Posterior vena cava (tissue), 2 donors: ENCODE measurements around the gene WDCP. TPM values are rescaled to one million over a fixed set of nuclear protein-coding genes. Genes with fewer than 3 reads are reported as not detected.
"Not testable (repeated sequence)": the region's sequence is repeated elsewhere in the genome, so short reads cannot be mapped to it uniquely, and the experiment has no call there.

Experiments
- DNase-seq: peaks from one replicate; pipeline ENCODE4 v3.0.0-alpha.2; 2020; ENCODE audit warnings: low spot score
- intact Hi-C, 2 donors: fragments of 100-400 bp; cut with DNase I; formaldehyde crosslinking; loops; one replicate each; pipeline versions ENCODE4 v1.14.1 to v1.14.2; 2022 to 2023
- total RNA-seq, 2 donors: library from RNA; stranded (reverse); fragmentation: NEBNext Ultra II Directional; extraction: Animal tissue kit (Norgen Biotek cat#: 25700); gene quantifications; one replicate each; pipeline ENCODE4 v1.2.1, GENCODE V29; 2021
- donor health status: DM: yes; HTN: yes; CAD: no.
- donor health status: DM: yes; HTN: yes; CAD: no.

Gene WDCP
- total RNA-seq, 2 donors from 2014 or later, result 5.6 to 5.7 TPM

DNA sequence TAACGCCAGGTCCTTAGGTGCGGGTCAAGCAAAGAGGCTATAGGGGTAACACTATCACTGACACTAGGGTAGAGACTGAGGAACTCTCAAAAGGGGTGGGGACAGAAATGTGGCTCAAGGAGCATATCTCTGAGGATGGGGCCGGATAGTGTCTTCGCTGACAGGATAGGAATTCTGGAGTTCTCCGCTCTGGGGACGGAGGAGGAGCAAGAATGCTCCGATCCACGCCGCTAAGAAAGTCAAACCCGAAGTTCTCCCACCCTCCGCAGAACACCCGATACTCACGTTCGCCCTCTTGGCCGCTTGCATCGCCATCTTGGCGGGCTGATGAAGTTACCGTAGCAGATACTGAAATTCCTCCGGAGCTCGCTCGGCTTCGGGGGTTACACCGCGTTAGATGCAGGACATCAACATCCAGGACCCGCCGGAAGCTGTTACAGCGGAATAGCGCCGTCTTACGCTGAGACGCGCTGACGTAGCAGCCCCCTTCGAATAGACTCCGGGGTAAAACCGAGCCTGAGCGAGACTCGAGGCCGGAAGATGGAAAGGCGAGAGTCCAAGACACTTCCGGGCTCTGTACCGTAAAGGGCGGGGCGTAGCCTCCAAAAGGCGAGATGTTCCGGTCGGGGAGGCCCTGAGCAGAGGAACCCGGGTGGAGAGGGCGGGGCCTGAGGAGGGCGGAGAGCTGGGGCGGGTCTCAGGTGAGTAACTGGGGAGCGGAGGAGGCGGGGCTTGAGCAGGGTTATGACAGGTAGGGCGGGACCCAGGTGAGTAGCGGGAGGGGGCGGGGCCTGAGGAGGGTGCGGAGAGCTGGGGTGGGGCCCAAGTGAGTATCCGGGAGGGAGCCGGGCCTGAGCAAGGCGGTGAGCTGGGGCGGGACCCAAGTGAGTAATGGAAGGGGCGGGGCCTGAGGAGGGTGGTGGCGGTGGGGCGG lies 29.0 kb upstream of the WDCP start, which contains the start of gene SF3B6:
TSS of gene SF3B6 (minus strand) at position 412 of the 934 bp plus-strand sequence. CDS start at position 315, 97 bp downstream.
- intact Hi-C loops, result no loop called here
- DNase-seq, result peak; percentile 99

DNA sequence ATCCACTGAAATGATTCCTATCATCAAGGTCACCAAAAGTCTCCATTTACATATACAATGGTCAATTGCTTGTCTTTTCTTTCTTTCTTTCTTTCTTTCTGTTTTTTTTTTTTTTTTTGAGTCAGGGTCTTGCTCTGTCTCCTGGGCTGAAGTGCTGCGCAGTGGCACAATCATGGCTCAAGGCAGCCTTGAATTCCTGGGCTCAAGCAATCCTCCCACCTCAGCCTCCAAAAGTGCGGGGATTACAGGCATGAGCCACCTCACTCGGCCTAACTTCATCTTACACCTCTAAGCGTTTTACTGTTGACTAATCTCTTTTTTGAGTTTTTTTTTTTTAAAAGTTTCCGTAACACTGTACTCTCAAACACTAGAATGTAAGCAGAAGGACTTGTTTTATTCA lies 28.1 kb upstream of the WDCP start:
- no peak for DNase-seq
- intact Hi-C loops, result no loop called here

DNA sequence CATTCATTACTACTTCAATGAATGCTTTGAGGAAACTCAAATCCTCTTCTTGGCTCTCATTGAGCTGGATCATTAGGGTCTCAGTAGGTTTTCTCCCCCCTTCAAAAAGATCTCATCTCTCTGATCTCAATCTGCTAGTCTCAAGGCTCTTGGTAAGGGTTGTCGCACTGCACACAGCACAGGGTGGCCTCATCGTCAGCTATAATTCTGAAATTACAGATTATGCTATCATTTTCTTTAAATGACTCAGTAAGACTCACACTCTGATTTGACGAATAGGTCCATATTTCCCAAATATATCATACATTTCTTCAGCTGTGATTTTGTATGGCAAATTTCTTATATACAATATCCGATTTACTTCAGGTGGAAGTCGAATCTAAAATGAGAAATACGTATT lies 26.6 kb upstream of the WDCP start:
- intact Hi-C loops, result no loop called here
- no peak for DNase-seq

- DNase-seq, result no peak
- intact Hi-C loops, result no loop called here
These were observed 25.1 kb upstream of the WDCP start for GRCh38 chr2:24072259-24072658.

GRCh38 chr2:24065341-24065740 lies 18.1 kb upstream of the WDCP start:
- no peak for DNase-seq
- intact Hi-C loops, result no loop called here

GRCh38 chr2:24058564-24059271 lies 11.5 kb upstream of the WDCP start:
- DNase-seq, result no peak
- intact Hi-C loops, result no loop called here

GRCh38 chr2:24055750-24056149 lies 8.6 kb upstream of the WDCP start:
- DNase-seq, result no peak
- intact Hi-C loops, result no loop called here

DNA sequence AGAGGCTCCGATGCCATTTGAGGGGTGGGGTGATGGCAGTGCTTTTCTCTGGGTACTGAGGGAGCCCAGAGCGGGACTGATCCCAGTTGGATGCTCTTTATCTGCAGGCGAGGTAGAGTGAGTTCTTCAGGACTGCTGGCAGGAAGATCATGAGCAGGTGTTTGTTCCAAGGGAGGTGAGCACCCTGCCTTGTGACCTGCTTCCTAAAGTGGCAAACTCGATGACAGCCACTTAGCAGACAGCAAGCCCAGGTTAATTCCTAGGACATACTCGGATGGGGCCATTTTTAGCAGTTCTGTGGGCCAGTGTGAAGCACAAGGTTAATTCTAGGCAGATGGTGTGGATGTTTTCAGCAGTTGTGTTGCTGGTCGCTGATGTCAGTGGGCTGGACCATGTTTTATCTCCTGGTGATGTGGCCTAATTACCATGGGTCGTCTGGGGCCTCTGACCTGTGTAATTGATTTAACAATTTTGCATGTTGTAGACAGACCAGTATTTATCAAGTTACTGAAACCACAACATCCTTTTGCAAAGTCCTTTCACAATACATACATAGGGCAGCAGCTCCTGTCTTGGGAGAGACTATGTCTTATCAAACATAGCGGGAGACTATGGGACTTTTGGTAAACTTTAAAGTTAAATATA lies 7.3 kb upstream of the WDCP start:
- intact Hi-C loops, result loop anchor here in 1 of 2 donors (1.0 kb wide), 1 partner anchor 46 kb away; no protein-coding TSS in a partner anchor
- DNase-seq, result no peak

DNA sequence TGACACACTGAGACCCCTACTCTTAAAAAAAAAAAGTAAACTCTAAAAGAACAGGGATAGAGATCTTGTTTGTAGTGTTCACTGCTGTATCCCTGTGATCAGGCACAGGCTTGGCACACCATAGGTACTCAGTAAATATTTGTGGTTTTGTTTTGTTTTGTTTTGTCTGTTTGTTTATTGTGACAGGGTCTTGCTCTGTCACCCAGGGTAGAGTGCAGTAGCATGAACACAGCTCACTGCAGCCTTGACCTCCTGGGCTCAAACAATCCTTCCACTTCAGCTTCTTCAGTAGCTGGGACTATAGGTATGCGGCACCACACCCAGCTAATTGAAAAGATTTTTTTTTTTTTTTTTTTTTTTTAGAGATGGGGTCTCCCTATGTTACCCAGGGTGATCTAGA lies 5.8 kb upstream of the WDCP start:
- intact Hi-C loops, result no loop called here

DNA sequence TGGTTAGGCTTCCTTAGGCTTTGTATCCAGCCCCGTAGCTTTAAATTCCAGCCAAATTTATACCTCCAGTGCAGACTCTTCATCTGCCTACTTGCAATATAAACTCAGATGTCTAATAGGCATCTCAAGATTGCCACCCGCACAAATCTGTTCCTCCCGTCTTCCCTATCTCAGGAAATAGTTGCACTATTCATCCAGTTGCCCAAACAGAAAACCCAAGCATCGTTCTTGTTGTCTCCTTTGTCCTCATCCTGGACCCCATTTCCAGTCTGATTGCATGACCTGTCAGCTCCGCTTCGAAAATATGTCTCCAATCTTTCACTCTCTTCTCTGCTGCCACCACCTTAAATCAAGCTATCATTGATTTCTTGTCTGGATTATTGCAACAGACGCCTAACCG lies 4.6 kb upstream of the WDCP start:
- intact Hi-C loops, result no loop called here

More for the DNA sequence above, 5.8 kb upstream of the WDCP start:
- no peak for DNase-seq

GRCh38 chr2:24050041-24050979 lies 3.1 kb upstream of the WDCP start:
- intact Hi-C loops, result no loop called here
- DNase-seq, result no peak

More for the DNA sequence above, 4.6 kb upstream of the WDCP start:
- DNase-seq, result no peak

DNA sequence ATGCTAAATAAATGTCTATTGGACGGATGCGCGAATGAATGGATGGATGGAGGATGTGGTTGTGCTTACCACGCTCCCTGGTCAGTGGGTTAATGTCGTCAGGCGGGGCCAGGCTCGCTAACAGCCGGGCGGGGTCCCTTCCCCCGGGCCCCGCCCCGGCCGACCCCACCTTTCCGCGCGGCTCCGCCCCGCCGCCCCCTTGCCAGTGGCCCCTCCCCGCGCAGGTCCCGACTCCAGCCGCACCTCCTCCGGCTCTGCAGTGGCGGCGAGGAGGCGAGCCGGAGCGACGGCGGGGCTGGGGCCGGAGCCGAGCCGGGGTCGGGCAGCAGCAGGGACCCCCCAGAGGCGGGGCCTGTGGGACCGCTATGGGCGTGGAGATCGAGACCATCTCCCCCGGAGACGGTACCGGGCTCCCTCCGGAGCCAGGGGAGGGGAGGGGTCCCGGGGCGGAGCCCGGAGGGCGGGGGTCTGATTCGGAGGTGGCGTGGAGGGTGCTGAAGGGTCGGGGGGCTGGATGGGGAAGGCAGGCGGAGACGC lies 2.4 kb upstream of the WDCP start, which contains the start of gene FKBP1B:
TSS of gene FKBP1B (plus strand) at position 257 of the 537 bp plus-strand sequence. CDS start at position 366, 109 bp downstream.
- intact Hi-C loops, result no loop called here

GRCh38 chr2:24048769-24049484 lies 1.7 kb upstream of the WDCP start:
- intact Hi-C loops, result no loop called here
- no peak for DNase-seq

More for the DNA sequence above, 2.4 kb upstream of the WDCP start, which contains the start of gene FKBP1B:
- DNase-seq, result no peak

DNA sequence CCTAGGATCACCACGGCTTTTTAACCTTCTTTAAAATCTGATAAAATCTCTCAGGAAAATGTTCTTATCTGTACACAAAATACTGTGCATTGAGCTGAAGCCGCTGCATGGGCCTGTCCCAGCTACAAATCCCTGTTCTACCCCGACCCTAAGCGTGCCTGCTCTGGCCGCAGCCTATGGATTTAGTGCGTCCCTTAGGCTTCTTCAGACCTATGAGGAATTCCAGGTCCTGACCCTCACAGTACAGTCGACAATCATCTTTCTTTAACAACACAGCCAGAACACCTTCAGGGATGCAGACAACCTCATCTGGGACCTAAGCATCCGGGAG lies 477 bp upstream of the WDCP start:
- intact Hi-C loops, result no loop called here

GRCh38 chr2:24046599-24046929 lies 627 bp downstream of the WDCP start:
- intact Hi-C loops, result no loop called here
- DNase-seq, result no peak

More for the DNA sequence above, 477 bp upstream of the WDCP start:
- no peak for DNase-seq

- intact Hi-C loops, result no loop called here
- no peak for DNase-seq
These were observed 1.4 kb downstream of the WDCP start for GRCh38 chr2:24045511-24046508.

- intact Hi-C loops, DNase-seq: not testable (repeated sequence)
These were observed 4.1 kb downstream of the WDCP start for GRCh38 chr2:24043133-24043532.
